Neural progenitor cell (in vitro differentiated cells): ENCODE results near the gene SEMA4D. TPM values are rescaled to one million over a fixed set of nuclear protein-coding genes. Genes with fewer than 3 reads are reported as not detected.

Experiments
- DNase-seq: peaks from one replicate; pipeline ENCODE4 v3.0.0-alpha.2; 2016; ENCODE audit warnings: low spot score
- H2AFZ ChIP-seq: fragments of 200-600 bp; sonication (generic); replicated peaks from 2 replicates; pipeline ENCODE4 v1.6.1; 2016; ENCODE audit warnings: antibody characterized with exemption
- H3F3A ChIP-seq: fragments of 200-600 bp; sonication (generic); 2 replicates; pipeline ENCODE4 v1.6.1; 2016; ENCODE audit warnings: antibody characterized with exemption, low read depth
- H3K27ac ChIP-seq: fragments of 200-600 bp; sonication (generic); 2 replicates; pipeline ENCODE4 v1.5.1; 2016; ENCODE audit warnings: mild to moderate bottlenecking
- H3K27me3 ChIP-seq: fragments of 200-600 bp; sonication (generic); 2 replicates; pipeline ENCODE4 v1.6.1; 2016; ENCODE audit warnings: mild to moderate bottlenecking, moderate library complexity
- H3K36me3 ChIP-seq: fragments of 200-600 bp; sonication (generic); 2 replicates; pipeline ENCODE4 v1.5.1; 2016
- H3K4me1 ChIP-seq: fragments of 200-600 bp; sonication (generic); 2 replicates; pipeline ENCODE4 v1.6.1; 2016; ENCODE audit warnings: mixed run types
- H3K4me2 ChIP-seq: fragments of 200-600 bp; sonication (generic); 2 replicates; pipeline ENCODE4 v1.6.1; 2016
- H3K4me3 ChIP-seq: fragments of 200-600 bp; sonication (generic); 2 replicates; pipeline ENCODE4 v1.5.1; 2016
- H3K79me2 ChIP-seq: fragments of 200-600 bp; sonication (generic); 2 replicates; pipeline ENCODE4 v1.6.1; 2016; ENCODE audit warnings: low read depth
- H3K9ac ChIP-seq: fragments of 200-600 bp; sonication (generic); 2 replicates; pipeline ENCODE4 v1.6.1; 2016
- H3K9me3 ChIP-seq: fragments of 200-600 bp; sonication (generic); 2 replicates; pipeline ENCODE4 v1.5.1; 2016; ENCODE audit warnings: low read depth
- H4K20me1 ChIP-seq: fragments of 200-600 bp; sonication (generic); 2 replicates; pipeline ENCODE4 v1.6.1; 2016; ENCODE audit warnings: low read depth
- H3K27ac Mint-ChIP-seq: 3 replicates; pipeline ENCODE4 v1.8.0; 2021; ENCODE audit warnings: mixed read lengths
- H3K27me3 Mint-ChIP-seq: 2 replicates; pipeline ENCODE4 v1.8.0; 2022; ENCODE audit warnings: low read depth, mild to moderate bottlenecking, inconsistent platforms, moderate library complexity, mixed read lengths; ENCODE audit not compliant: insufficient read depth
- H3K36me3 Mint-ChIP-seq: 3 replicates; pipeline ENCODE4 v1.8.0; 2021; ENCODE audit warnings: mixed read lengths
- H3K4me1 Mint-ChIP-seq: 3 replicates; pipeline ENCODE4 v1.8.0; 2021; ENCODE audit warnings: mixed read lengths
- H3K4me3 Mint-ChIP-seq: 3 replicates; pipeline ENCODE4 v1.8.0; 2021; ENCODE audit warnings: mild to moderate bottlenecking, moderate library complexity, mixed read lengths
- H3K9me3 Mint-ChIP-seq: 3 replicates; pipeline ENCODE4 v1.8.0; 2020; ENCODE audit warnings: mixed read lengths
- CTCF ChIP-seq: fragments of 200-600 bp; sonication (generic); IDR thresholded peaks from 2 replicates; pipeline ENCODE4 v1.5.1; 2017; ENCODE audit warnings: antibody characterized with exemption, mild to moderate bottlenecking
- EZH2 ChIP-seq: fragments of 200-600 bp; sonication (generic); IDR thresholded peaks from 2 replicates; pipeline ENCODE4 v1.6.1; 2017; ENCODE audit warnings: antibody characterized with exemption, mild to moderate bottlenecking, moderate library complexity
- EZH2phosphoT487 ChIP-seq: fragments of 200-600 bp; sonication (generic); IDR thresholded peaks from 2 replicates; pipeline ENCODE4 v1.6.1; 2017; ENCODE audit warnings: antibody characterized with exemption
- total RNA-seq: library from RNA; depleted of rRNA; stranded (reverse); fragments of >200 nt; gene quantifications from 2 replicates; pipeline ENCODE4 v1.2.3, GENCODE V29; 2015; ENCODE audit warnings: low replicate concordance

SEMA4D gene
- total RNA-seq, 1 donor from 2014 or later: 19.1 TPM

GRCh38 chr9:89378541-89378940, 119.4 kb downstream of the SEMA4D start:
- TF ChIP-seq CTCF (no peak), EZH2 (no peak), EZH2phosphoT487 (no peak)
- Histone ChIP-seq H3K4me1 (peaks cover 3% of the 10 kb centered on the region), H2AFZ (no peak overlapping the region), H3K9me3 (no peaks in the 10 kb centered on the region), H3K4me2 (no peak overlapping the region), H3K36me3 (no peaks in the 10 kb centered on the region), H3K4me3 (no peak overlapping the region), H3K27me3 (no peaks in the 10 kb centered on the region), H4K20me1 (no peaks in the 10 kb centered on the region), H3K79me2 (no peaks in the 10 kb centered on the region), H3K9ac (no peak overlapping the region), H3F3A (no peaks in the 10 kb centered on the region), H3K27ac (no peak overlapping the region)
- Mint-ChIP-seq H3K9me3 (no peaks in the 10 kb centered on the region), H3K4me3 (no peak overlapping the region), H3K27me3 (peaks cover 3% of the 10 kb centered on the region), H3K4me1 (peaks cover 18% of the 10 kb centered on the region), H3K36me3 (peaks cover 16% of the 10 kb centered on the region), H3K27ac (no peak overlapping the region)
- DNase-seq: no peak

GRCh38 chr9:89377411-89377810, 120.5 kb downstream of the SEMA4D start:
- H3K27ac Mint-ChIP-seq: no peak overlapping the region
- no peak for DNase-seq
- no peak overlapping the region for H3K4me3 Mint-ChIP-seq
- peaks cover 16% of the 10 kb centered on the region for H3K4me1 Mint-ChIP-seq
- Histone ChIP-seq H3F3A (no peaks in the 10 kb centered on the region), H3K4me3 (no peak overlapping the region), H3K4me2 (no peak overlapping the region), H3K27me3 (no peaks in the 10 kb centered on the region), H2AFZ (no peak overlapping the region), H4K20me1 (no peaks in the 10 kb centered on the region), H3K9ac (no peak overlapping the region), H3K79me2 (no peaks in the 10 kb centered on the region), H3K4me1 (peaks cover 3% of the 10 kb centered on the region), H3K9me3 (no peaks in the 10 kb centered on the region), H3K36me3 (no peaks in the 10 kb centered on the region), H3K27ac (no peak overlapping the region)
- peaks cover 14% of the 10 kb centered on the region for H3K36me3 Mint-ChIP-seq
- peaks cover 3% of the 10 kb centered on the region for H3K27me3 Mint-ChIP-seq
- H3K9me3 Mint-ChIP-seq: no peaks in the 10 kb centered on the region
- TF ChIP-seq CTCF (no peak), EZH2 (no peak), EZH2phosphoT487 (no peak)

GRCh38 chr9:89376741-89377351, 121.1 kb downstream of the SEMA4D start:
- Histone ChIP-seq H3K27ac (no peak overlapping the region), H3K4me2 (no peak overlapping the region), H3K9ac (no peak overlapping the region), H2AFZ (no peak overlapping the region), H3K27me3 (no peaks in the 10 kb centered on the region), H3K79me2 (no peaks in the 10 kb centered on the region), H3K9me3 (no peaks in the 10 kb centered on the region), H3F3A (no peaks in the 10 kb centered on the region), H3K36me3 (no peaks in the 10 kb centered on the region), H4K20me1 (no peaks in the 10 kb centered on the region), H3K4me3 (no peak overlapping the region), H3K4me1 (peaks cover 3% of the 10 kb centered on the region)
- no peak for DNase-seq
- Mint-ChIP-seq H3K27me3 (no peaks in the 10 kb centered on the region), H3K4me3 (no peak overlapping the region), H3K27ac (no peak overlapping the region), H3K9me3 (no peaks in the 10 kb centered on the region), H3K36me3 (peaks cover 14% of the 10 kb centered on the region), H3K4me1 (peaks cover 16% of the 10 kb centered on the region)
- TF ChIP-seq CTCF (no peak), EZH2phosphoT487 (no peak), EZH2 (no peak)
